Activated naive CD4-positive, alpha-beta T cell treated with anti-CD3 and anti-CD28 coated beads, Interleukin-2, amount 50 U/mL, for 16 hours (primary cell): ENCODE measurements around the gene TBC1D16.
"Not testable (repeated sequence)": the region's sequence is repeated elsewhere in the genome, so short reads cannot be mapped to it uniquely, and the experiment has no call there.

Source experiments
- DNase-seq: peaks from one replicate; pipeline ENCODE4 v3.0.0-alpha.2; 2020

TBC1D16 gene

GRCh38 chr17:79911430-79912399 lies 124.0 kb downstream of the TBC1D16 start:
- DNase-seq: no peak

DNA sequence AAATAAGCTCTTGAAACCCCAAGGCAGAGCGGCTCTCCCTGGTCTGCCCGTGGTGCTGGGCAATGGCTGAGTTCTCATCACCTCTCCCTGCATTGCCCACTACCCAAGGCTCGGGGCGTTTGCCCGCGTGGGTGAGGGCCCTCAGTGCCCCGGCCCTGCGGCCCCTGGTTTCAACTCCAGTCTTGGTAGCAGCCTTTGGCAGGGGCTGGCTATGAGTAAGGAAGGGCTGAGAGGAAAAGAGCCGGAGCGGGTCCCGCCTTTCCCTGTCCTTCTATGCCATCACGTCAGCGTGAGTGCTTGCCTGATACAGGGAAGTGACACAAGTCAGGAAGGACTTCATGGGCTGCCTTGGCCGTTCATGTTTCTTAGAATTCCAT lies 124.7 kb downstream of the TBC1D16 start:
- DNase-seq: no peak

GRCh38 chr17:79909121-79909520 lies 126.6 kb downstream of the TBC1D16 start:
- DNase-seq: no peak

DNA sequence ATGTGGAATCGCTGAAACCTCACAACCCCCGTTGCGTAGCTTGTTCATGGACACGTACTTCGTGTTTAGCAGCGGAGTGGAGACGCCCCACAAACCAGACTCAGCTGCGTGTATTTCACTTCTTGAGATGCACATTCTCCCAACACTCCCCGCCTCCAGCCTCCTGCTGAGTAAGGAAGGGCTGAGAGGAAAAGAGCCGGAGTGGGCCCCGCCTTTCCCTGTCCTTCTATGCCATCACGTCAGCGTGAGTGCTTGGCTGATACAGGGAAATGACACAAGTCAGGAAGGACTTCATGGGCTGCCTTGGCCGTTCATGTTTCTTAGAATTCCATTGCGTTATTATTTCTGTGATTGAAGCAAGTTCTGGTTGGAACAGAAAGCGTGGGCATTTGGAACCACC lies 127.8 kb downstream of the TBC1D16 start:
- DNase-seq: no peak

DNA sequence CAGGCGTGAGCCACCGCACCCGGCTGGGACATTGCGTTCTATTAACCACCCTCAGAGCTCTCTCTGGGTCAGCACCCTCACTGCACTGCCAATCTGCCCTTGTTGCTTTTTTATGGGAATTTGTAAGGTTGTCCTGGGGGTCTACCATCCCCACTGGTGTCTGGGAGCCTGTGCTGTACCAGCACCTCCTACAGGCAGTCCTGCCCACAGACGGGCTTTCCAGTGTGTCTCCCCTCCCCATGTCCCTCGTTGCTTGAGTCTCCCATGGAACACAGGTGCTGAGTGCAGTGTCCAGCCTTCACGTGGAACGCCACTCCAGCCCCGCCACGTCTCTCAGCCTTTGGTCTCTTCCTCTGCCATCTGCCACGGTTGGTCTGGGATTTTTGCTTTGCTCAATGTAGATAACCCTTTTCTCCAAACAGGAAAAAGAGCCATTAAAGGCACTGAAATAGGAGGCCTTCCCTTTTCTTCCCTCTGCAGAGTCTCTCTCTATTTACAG lies 128.4 kb downstream of the TBC1D16 start:
- DNase-seq: no peak

DNA sequence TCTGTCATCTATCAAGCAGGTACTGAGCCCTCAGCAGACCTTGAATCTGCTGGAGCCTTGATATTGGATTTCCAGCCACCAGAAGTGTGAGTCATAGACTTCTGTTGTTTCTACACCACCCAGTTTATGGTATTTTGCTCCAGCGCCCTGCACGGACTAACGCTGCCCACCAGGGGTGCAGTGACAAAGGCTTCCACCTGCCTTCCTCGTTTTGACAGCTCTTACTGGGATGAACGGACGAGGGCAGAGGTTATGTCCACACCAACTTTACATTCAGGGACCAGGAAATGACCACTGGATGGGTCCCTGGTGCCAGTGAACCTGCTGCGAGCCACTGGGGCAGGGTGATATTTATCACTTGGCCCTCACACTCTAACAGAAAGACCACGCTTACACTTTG lies 129.8 kb downstream of the TBC1D16 start:
- no peak for DNase-seq

GRCh38 chr17:79904865-79905264 lies 130.8 kb downstream of the TBC1D16 start:
- DNase-seq: no peak

DNA sequence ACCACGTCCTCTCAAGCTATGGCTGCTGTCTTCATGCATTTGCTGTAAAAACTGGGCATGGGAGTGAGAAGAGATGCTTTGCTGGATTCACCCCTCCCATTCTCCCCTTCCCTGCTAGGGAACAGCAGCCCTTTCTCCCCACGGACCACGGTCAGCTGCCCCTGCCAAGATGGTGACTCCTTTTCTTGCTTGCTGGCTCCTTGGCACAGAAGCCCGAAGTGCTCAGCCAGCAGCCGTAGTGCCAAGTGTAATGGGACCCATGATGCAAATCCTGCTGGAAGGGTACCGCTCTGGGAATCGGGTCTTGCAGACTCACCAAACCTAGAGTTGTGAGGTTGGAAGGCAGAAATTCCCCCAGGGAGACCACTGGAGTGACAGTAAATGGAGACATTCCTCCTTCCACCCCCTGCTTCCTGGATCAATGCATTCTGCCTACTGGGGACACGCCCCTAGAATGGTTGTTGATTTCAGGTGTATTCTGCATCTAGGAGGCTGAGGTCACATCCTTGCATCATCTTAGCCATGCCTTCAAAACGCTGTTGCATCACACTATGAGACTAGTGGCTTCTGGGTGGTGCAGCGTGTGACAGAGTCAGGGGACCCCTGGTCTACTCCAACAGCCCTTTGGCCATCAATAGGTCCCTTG lies 133.4 kb downstream of the TBC1D16 start:
- DNase-seq: no peak

- no peak for DNase-seq
These were observed 134.5 kb downstream of the TBC1D16 start for GRCh38 chr17:79901131-79901530.

- DNase-seq: no peak
These were observed 136.1 kb downstream of the TBC1D16 start for GRCh38 chr17:79899584-79899983.

GRCh38 chr17:79897243-79898063 lies 138.2 kb downstream of the TBC1D16 start:
- no peak for DNase-seq

DNA sequence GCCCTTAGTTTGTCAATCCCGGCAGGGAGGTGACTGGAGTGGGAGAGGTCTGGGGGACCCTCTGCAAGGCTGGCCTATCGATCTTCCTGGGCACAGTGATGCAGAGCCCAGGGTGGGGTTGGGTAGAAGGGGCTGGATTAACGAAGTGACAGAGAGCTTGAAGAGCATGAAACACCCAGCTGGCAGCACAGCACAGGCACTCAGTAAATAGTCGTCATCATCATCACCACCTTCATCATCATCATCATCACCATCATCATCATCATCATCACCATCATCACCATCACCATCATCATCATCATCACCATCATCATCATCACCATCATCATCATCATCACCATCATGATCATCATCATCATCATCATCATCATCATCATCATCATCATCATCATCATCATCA lies 142.2 kb downstream of the TBC1D16 start:
- DNase-seq: not testable (repeated sequence)

DNA sequence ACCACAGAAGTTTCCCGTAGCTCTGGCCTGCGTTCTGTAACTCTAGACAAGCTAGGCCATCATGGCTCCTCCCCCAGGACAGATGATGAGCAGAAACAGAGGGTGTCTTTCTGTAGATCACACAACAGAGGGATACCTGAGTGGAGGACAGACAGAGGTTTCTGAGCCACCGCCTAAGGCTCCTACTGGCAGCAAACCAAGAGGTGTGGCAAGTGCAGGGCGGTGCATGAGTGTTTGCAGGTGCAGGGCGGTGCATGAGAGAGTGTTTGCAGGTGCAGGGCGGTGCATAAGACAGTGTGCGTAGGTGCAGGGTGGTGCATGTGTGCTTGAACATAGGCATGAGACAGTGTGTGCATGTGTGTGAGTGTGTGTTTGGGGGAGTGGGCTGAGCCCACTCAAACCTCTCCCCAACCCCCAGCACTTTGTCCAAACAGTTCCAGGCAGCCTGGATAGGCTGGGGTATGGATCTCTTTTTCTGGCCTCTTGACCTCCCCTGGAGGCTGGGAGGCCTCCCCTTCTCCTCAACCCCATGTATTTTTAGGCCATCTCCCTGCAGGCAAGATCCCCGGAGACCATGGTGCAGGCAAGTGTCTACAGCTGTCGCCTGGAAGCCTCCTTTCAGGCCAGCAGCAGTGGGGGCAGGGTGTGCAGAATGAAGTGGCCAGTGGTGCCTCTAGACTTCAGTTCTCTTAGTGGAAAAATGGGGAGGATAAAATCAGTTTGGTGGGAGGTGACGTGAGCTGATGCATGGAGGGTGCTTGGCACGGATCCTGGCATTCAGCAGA lies 143.0 kb downstream of the TBC1D16 start:
- DNase-seq: no peak

DNA sequence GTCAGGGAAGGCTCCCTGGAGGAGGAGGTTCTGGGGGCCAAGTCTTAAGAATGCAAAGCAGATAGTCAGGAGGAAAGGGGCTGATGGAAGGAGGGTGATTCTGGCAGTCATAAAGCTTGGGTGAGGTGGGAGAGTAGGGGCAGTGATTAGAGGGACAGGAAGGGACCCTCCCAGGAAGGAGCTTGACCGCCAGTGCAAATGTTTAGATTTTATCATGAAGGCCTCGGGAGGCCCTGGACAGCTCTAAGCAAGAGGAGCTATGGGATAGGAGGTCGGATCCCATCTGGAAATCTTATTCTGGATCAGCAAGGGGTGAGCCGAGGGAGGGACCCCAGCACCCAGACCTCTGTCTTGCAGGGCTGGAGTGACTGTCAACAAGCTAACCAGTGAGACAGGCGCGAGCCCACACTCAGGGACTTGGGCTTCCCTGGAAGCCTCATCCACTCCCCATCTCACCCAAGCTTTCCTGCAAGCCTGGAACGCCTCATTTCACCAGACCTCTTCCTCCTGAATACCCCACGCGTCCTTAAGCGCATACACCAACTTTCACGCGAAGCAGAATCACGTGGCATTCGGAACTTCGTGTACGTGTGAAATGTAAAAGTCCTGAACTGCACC lies 144.4 kb downstream of the TBC1D16 start:
- DNase-seq: no peak

DNA sequence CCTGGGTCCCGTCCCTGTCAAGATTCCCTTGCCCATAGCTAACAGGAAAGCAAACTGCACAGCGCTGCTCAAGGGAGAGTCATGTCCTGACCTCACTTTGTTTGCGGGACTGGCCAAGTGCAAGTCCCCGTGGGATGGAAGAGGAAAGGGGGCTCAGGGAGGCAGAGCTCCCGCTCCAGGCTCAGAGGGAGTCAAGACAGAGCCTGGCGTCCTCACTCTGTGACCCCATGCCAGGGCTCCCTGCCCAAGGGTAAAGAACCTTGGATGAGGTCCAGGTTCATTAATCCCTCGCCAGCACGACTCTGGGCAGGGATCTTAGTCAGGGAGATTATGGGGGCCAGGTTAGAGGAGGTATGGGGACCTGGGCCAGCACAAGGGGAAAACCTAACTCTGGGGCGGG lies 145.0 kb downstream of the TBC1D16 start:
- DNase-seq: no peak

- no peak for DNase-seq
These were observed 146.6 kb downstream of the TBC1D16 start for GRCh38 chr17:79888811-79889634.

DNA sequence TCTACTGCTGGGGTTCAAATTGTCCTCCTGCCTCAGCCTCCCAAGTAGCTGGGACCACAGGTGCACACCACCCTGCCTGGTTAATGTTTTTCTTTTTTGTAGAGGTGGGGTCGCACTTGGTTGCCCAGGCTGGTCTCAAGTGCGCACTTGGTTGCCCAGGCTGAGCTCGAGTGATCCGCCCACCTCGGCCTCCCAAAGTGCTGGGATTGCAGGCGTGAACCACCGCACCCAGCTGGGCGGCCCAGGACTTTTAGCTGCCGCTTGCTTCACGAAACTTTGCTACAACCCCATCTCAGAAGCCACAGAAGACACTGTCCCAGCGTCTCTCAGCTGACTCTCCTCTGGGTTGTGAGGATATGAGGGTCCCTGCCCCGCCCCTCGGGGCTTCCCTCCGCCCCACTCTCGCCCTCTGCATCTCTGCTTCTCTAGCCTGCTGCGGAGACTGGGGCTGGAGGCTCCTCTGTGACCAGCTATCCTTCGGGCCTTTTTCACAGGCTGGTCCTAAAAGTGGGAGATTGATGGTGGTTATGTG lies 147.6 kb downstream of the TBC1D16 start:
- DNase-seq: no peak

DNA sequence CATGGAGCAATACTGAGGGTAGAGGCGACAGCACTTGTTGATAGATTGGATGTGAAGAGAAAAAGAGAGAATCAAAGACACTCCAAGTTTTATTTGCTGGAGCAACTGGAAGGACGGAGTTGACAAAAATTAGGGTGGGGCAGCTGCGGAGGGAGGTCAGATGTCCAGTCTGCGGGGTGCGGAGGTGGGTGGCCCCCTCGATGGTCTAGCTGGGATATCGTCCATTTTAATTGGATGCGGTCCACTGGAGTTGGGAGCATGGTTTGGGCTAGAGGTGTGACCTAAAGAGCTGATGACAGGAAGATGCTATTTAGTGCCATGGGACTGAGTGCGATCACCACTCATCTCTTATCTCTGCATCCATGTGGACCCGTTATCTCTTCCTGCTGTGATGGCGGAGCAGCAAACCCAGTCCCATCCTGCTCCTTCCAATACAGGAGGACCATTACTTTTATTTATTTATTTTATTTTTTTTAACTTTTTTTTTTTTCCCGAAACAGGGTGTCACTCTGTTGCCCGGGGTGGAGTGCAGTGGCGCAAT lies 148.2 kb downstream of the TBC1D16 start:
- DNase-seq: no peak

DNA sequence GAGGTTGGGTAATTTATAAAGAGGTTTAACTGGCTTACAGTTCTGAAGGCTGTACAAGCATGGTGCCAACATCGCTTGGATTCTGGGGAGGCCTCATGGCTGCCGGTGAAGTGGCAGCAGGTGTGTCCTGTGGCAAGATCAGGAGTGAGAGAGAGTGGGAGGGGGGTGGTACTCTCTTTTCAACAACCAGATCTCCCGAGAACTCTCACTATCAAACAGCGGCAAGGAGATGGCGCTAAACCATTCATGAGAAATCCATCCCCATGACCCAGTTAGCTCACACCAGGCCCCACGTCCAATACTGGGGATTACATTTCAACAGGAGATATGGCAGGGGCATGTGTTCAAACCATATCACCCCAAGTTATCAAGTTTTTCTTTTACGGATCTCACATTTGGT lies 152.5 kb downstream of the TBC1D16 start:
- no peak for DNase-seq
